Liver (tissue), 9 donors: Measurements from ENCODE around the gene LRRC47. TPM values are rescaled to one million over a fixed set of nuclear protein-coding genes. Genes with fewer than 3 reads are reported as not detected.

ENCODE experiments used
- DNase-seq: peaks from one replicate; pipeline ENCODE4 v3.0.0-alpha.2; 2017; ENCODE audit warnings: low spot score
- H3K27ac ChIP-seq, 2 donors: one replicate each; pipeline ENCODE4 v1.7.0; 2013; ENCODE audit warnings: inconsistent platforms in 2 of 2, low read length in 2 of 2, control low read depth in 1 of 2, low read depth in 1 of 2, mild to moderate bottlenecking in 1 of 2
- H3K27me3 ChIP-seq, 4 donors: one replicate each; pipeline versions ENCODE4 v1.6.1 to v1.7.0; 2013; ENCODE audit warnings: low read length in 3 of 4, inconsistent platforms in 1 of 4, mild to moderate bottlenecking in 1 of 4, moderate library complexity in 1 of 4; ENCODE audit not compliant: control insufficient read depth in 4 of 4, insufficient read depth in 4 of 4
- H3K36me3 ChIP-seq, 4 donors: one replicate each; pipeline versions ENCODE4 v1.6.1 to v1.7.0; 2013; ENCODE audit warnings: low read length in 3 of 4, mild to moderate bottlenecking in 3 of 4, low read depth in 1 of 4, moderate library complexity in 1 of 4; ENCODE audit not compliant: control insufficient read depth in 4 of 4, insufficient read depth in 3 of 4
- H3K4me1 ChIP-seq, 4 donors: one replicate each; pipeline versions ENCODE4 v1.6.1 to v1.7.0; 2013; ENCODE audit warnings: low read length in 3 of 4, mild to moderate bottlenecking in 3 of 4, moderate library complexity in 1 of 4; ENCODE audit not compliant: control insufficient read depth in 4 of 4, insufficient read depth in 4 of 4
- H3K4me3 ChIP-seq, 3 donors: one replicate each; pipeline versions ENCODE4 v1.6.1 to v1.7.0; 2013; ENCODE audit warnings: low read length in 3 of 3, control low read depth in 1 of 3, low read depth in 1 of 3, mild to moderate bottlenecking in 1 of 3
- H3K9ac ChIP-seq, 2 donors: one replicate each; pipeline ENCODE4 v1.7.0; 2013; ENCODE audit warnings: low read length in 2 of 2, mild to moderate bottlenecking in 2 of 2, moderate library complexity in 2 of 2, control low read depth in 1 of 2, low read depth in 1 of 2
- H3K9me3 ChIP-seq, 4 donors: one replicate each; pipeline versions ENCODE4 v1.6.1 to v1.7.0; 2013; ENCODE audit warnings: low read length in 3 of 4; ENCODE audit not compliant: control insufficient read depth in 4 of 4
- CTCF ChIP-seq: fragments of 150-350 bp; IDR thresholded peaks from 2 replicates; pipeline ENCODE4 v1.5.1; 2017; ENCODE audit warnings: improper control_type of control experiment, low read depth, low read length; ENCODE audit not compliant: missing input control
- EGR1 ChIP-seq, 2 donors: IDR thresholded peaks; 2 replicates each; pipeline ENCODE4 v1.6.1; 2016 to 2018; ENCODE audit warnings: antibody characterized with exemption in 2 of 2, low read depth in 2 of 2
- FOXA1 ChIP-seq: IDR thresholded peaks from 2 replicates; pipeline ENCODE4 v1.6.1; 2016; ENCODE audit warnings: antibody characterized with exemption
- FOXA2 ChIP-seq: IDR thresholded peaks from 2 replicates; pipeline ENCODE4 v1.6.1; 2016; ENCODE audit warnings: antibody characterized with exemption
- GABPA ChIP-seq, 2 donors: IDR thresholded peaks in 1 of 2; conservative IDR thresholded peaks in 1 of 2; 2 replicates each; pipeline ENCODE4 v1.6.1; 2016; ENCODE audit warnings: antibody characterized with exemption in 2 of 2, mild to moderate bottlenecking in 1 of 2, moderate library complexity in 1 of 2
- NR2F2 ChIP-seq: IDR thresholded peaks from 2 replicates; pipeline ENCODE4 v1.6.1; 2016; ENCODE audit warnings: antibody characterized with exemption
- RAD21 ChIP-seq, 2 donors: IDR thresholded peaks; 2 replicates each; pipeline ENCODE4 v1.6.1; 2016; ENCODE audit warnings: antibody characterized with exemption in 2 of 2, mild to moderate bottlenecking in 2 of 2
- REST ChIP-seq: IDR thresholded peaks from 2 replicates; pipeline ENCODE4 v1.6.1; 2016; ENCODE audit warnings: antibody characterized with exemption, mild to moderate bottlenecking
- RXRA ChIP-seq, 2 donors: IDR thresholded peaks; 2 replicates each; pipeline ENCODE4 v1.6.1; 2017 to 2018; ENCODE audit warnings: antibody characterized with exemption in 2 of 2, mild to moderate bottlenecking in 1 of 2
- SP1 ChIP-seq: IDR thresholded peaks from 2 replicates; pipeline ENCODE4 v1.6.1; 2018; ENCODE audit warnings: antibody characterized with exemption, mild to moderate bottlenecking
- TAF1 ChIP-seq: conservative IDR thresholded peaks from 2 replicates; pipeline ENCODE4 v1.6.1; 2016; ENCODE audit warnings: antibody characterized with exemption, mild to moderate bottlenecking
- YY1 ChIP-seq: IDR thresholded peaks from 2 replicates; pipeline ENCODE4 v1.6.1; 2016; ENCODE audit warnings: antibody characterized with exemption, mild to moderate bottlenecking
- ZBTB33 ChIP-seq: IDR thresholded peaks from 2 replicates; pipeline ENCODE4 v1.6.1; 2016; ENCODE audit warnings: antibody characterized with exemption
- WGBS: extraction: QIAGEN DNeasy Blood & Tissue Kit; methylation state at CpG from one replicate; pipeline ENCODE4 v1.1.7; 2013; 5-methylcytosine and 5-hydroxymethylcytosine counted together
- polyA plus RNA-seq, 2 donors: library from polyadenylated mRNA; stranded (reverse) in 1 of 2; unstranded in 1 of 2; fragments of 200-250 nt in 1 of 2; fragments of >200 nt in 1 of 2; fragmentation: Nextera tagmentation in 1 of 2; extraction: Ambion mirVana in 1 of 2; gene quantifications; one replicate each; pipeline versions ENCODE4 v1.2.1 to v1.2.3, GENCODE V29; 2013 to 2015
- total RNA-seq, 2 donors: library from RNA; depleted of rRNA; stranded (reverse); fragments of >200 nt; gene quantifications; one replicate each; pipeline ENCODE4 v1.2.3, GENCODE V29; 2014
- donor health status: healthy.
- donor health status: healthy.
- donor health status: healthy.
- donor health status: healthy.
- donor health status: healthy.

Gene LRRC47
- total and polyA plus RNA-seq, 4 donors: 8.7 to 23.8 (median 15.4) TPM

GRCh38 chr1:3774276-3774945, 21.9 kb downstream of the LRRC47 start:
- H3K9me3 ChIP-seq: no peaks in the 10 kb centered on the region
- DNase-seq: peak; percentile 56
- no peaks in the 10 kb centered on the region for H3K27me3 ChIP-seq
- H3K36me3 ChIP-seq: peaks cover 0 to 6% (median 1%) of the 10 kb centered on the region in 4 donors
- no peak overlapping the region for H3K4me3 ChIP-seq
- H3K27ac ChIP-seq: no peak overlapping the region
- 50% methylated on average over 19 of the region's 19 CpGs for WGBS
- H3K4me1 ChIP-seq: peaks cover 22 to 48% (median 40%) of the 10 kb centered on the region in 4 donors
- no peak for TF ChIP-seq TAF1
- H3K9ac ChIP-seq: no peak overlapping the region

GRCh38 chr1:3773572-3774275, 22.6 kb downstream of the LRRC47 start:
- 70% methylated on average over 16 of the region's 16 CpGs for WGBS
- TF ChIP-seq CTCF: no peak
- no peak for TF ChIP-seq FOXA2
- TF ChIP-seq GABPA (IDR thresholded peaks at IDR 0.05 in 1 of 2, conservative IDR thresholded peaks at IDR 0.05 in 1 of 2): no peak
- no peak for TF ChIP-seq FOXA1
- no peak for TF ChIP-seq NR2F2
- no peak for TF ChIP-seq YY1
- no peak for TF ChIP-seq TAF1
- TF ChIP-seq RAD21 (IDR thresholded peaks at IDR 0.05): no peak
- TF ChIP-seq REST: no peak
- no peak for TF ChIP-seq ZBTB33
- no peak for TF ChIP-seq EGR1 (IDR thresholded peaks at IDR 0.05; ENCODE audit: low read depth in 2 of 2)
- no peak for TF ChIP-seq RXRA (IDR thresholded peaks at IDR 0.05)
- no peak for TF ChIP-seq SP1
- Histone ChIP-seq H3K27me3 (no peaks in the 10 kb centered on the region), H3K4me1 (peaks cover 22 to 48% (median 40%) of the 10 kb centered on the region in 4 donors), H3K36me3 (peaks cover 0 to 2% (median 0%) of the 10 kb centered on the region in 4 donors), H3K9ac (no peak overlapping the region), H3K27ac (no peak overlapping the region), H3K4me3 (no peak overlapping the region), H3K9me3 (no peaks in the 10 kb centered on the region)
- DNase-seq: peak; percentile 61
